HFF-Myc (cell line): ENCODE measurements around the gene HMG20A.
"Not testable (repeated sequence)": the region's sequence is repeated elsewhere in the genome, so short reads cannot be mapped to it uniquely, and the experiment has no call there.

Experiments
- DNase-seq: peaks from one replicate; pipeline ENCODE4 v3.0.0-alpha.2; 2011; ENCODE audit warnings: low read depth; ENCODE audit errors: extremely low read depth
- H3K4me3 ChIP-seq: replicated peaks from 2 replicates; pipeline ENCODE4 v1.5.1; 2011; ENCODE audit warnings: low read depth, mild to moderate bottlenecking, control low read depth, low read length
- CTCF ChIP-seq: IDR thresholded peaks from 2 replicates; pipeline ENCODE4 v1.5.1; 2012; ENCODE audit warnings: mild to moderate bottlenecking, low read depth, low read length, control low read depth; ENCODE audit errors: missing control alignments

Gene HMG20A

GRCh38 chr15:77406846-77407245 is 13.8 kb upstream of the HMG20A start:
- no peak overlapping the region for H3K4me3 ChIP-seq
- no peak for TF ChIP-seq CTCF
- DNase-seq: no peak

- no peak for DNase-seq
- TF ChIP-seq CTCF: no peak
- no peak overlapping the region for H3K4me3 ChIP-seq
Observed at GRCh38 chr15:77409259-77410156, 11.2 kb upstream of the HMG20A start.

- not testable (repeated sequence) for H3K4me3 ChIP-seq, DNase-seq
Observed at GRCh38 chr15:77410157-77410500, 10.6 kb upstream of the HMG20A start.

- no peak for TF ChIP-seq CTCF
- no peak for DNase-seq
Observed at GRCh38 chr15:77410701-77411618, 9.7 kb upstream of the HMG20A start.

GRCh38 chr15:77411619-77411976 is 9.1 kb upstream of the HMG20A start:
- no peak for TF ChIP-seq CTCF
- H3K4me3 ChIP-seq: no peak overlapping the region

More at GRCh38 chr15:77410701-77411618, 9.7 kb upstream of the HMG20A start:
- H3K4me3 ChIP-seq: no peak overlapping the region

GRCh38 chr15:77412972-77413698 is 7.6 kb upstream of the HMG20A start:
- DNase-seq: no peak
- H3K4me3 ChIP-seq: no peak overlapping the region
- no peak for TF ChIP-seq CTCF

More at GRCh38 chr15:77411619-77411976, 9.1 kb upstream of the HMG20A start:
- no peak for DNase-seq
